Measurements from ENCODE around the gene HMGN2. TPM values are rescaled to one million over a fixed set of nuclear protein-coding genes. Genes with fewer than 3 reads are reported as not detected.

The HMGN2 gene
- total RNA-seq, result 134 and 199 TPM in 2 replicates

DNA sequence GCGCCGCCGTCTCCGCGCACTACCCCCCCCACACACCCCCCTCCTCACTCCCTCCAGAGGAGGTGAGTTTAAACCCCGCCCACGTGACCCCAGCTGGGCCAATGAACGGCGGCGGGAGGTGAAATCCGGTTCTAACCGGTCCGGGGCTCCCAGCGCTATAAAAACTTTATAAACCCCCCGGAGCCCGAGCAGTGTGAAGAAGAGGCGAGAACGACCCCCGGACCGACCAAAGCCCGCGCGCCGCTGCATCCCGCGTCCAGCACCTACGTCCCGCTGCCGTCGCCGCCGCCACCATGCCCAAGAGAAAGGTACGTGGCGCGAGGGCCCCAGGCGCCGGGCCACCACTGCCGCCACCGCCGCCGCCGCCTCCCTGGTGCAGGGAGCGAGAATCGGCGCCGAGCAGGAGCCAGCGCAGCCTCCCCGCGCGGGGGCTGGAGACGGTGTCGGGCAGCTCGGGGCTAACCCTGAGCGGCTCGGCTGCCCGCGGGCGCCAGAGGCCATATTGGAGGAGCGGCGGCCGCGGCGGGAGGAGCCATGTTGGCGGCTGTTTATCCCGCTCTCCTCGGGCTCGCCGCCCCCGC, at the start of gene HMGN2:
TSS of gene HMGN2 (plus strand) at position 121 of the 581 bp plus-strand sequence. CDS start at position 294, 173 bp downstream.

DNA sequence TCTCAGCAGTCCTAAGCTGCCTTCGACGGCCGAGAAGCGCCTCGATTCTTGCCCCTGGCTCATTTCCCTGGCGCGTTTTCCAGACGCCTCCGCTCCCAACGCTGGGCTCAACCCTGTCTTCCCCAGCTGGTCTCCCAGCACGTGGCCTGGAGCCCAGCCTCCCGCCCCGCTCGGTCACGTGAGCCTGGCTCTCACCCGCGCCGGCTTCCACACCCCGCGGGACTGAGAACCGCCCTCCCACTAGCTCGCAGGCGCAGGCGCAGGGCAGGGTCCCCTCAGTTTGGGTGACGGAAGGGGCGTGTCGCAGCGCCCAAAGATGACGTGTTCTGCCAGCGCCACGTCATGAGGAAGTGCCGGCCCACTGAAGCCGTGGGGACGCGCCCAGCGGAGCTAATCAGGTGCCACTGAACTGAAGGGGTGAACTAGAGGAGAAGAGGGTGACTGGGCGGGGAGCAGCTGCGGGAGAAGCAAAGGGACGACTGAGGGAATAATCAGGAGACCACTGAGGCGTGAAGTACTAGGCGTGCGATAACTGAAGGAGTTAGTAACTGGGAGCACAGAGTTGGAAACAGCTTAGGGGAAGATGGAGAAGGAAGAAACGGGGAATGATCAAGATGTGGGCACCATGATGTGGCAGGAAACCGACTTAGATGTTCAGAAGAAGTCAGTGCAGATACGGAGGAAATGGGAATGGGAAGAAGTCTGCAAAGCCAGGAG, 40.1 kb upstream of the HMGN2 start, which contains the start of gene DHDDS:
TSS of gene DHDDS (plus strand) at position 343 of the 717 bp plus-strand sequence. CDS start 625 bp downstream, outside the sequence.

Other genes with a start within 250 kb of the HMGN2 start
- gene CEP85, start 238.2 kb upstream of the HMGN2 start, total RNA-seq, result 6.1 and 6.9 TPM in 2 replicates
- 68.1 and 84.3 TPM in 2 replicates for gene SH3BGRL3, start 192.4 kb upstream of the HMGN2 start, total RNA-seq
- 3.1 and 3.8 TPM in 2 replicates for gene UBXN11, start 165.8 kb upstream of the HMGN2 start, total RNA-seq
- gene CD52, start 154.5 kb upstream of the HMGN2 start, total RNA-seq, result not detected in 2 replicates
- not detected in 2 replicates for gene CRYBG2, start 118.3 kb upstream of the HMGN2 start, total RNA-seq
- gene ZNF683, start 99.7 kb upstream of the HMGN2 start, total RNA-seq, result not detected in 2 replicates
- not detected in 2 replicates for gene LIN28A, start 61.6 kb upstream of the HMGN2 start, total RNA-seq
- 51.0 and 61.8 TPM in 2 replicates for gene DHDDS, start 40.1 kb upstream of the HMGN2 start, total RNA-seq
- 1.1 and 2.1 TPM in 2 replicates for gene RPS6KA1, start 57.3 kb downstream of the HMGN2 start, total RNA-seq
- 29.0 and 31.2 TPM in 2 replicates for gene ARID1A, start 223.6 kb downstream of the HMGN2 start, total RNA-seq

All from smooth muscle cell of the pulmonary artery (primary cell).